Neural cell (in vitro differentiated cells): ENCODE results near the gene HAP1. TPM values are rescaled to one million over a fixed set of nuclear protein-coding genes. Genes with fewer than 3 reads are reported as not detected.

Source experiments
- H2AFZ ChIP-seq: fragments of 200-600, 300-800 bp; sonication (generic), shearing (Covaris generic); 2 replicates; pipeline ENCODE4 v1.6.0; 2014; ENCODE audit warnings: low read depth, mild to moderate bottlenecking, antibody characterized with exemption, low read length, moderate library complexity
- H3F3A ChIP-seq: fragments of 200-600 bp; shearing (Covaris generic); 2 replicates; pipeline ENCODE4 v1.6.1; 2016; ENCODE audit warnings: mild to moderate bottlenecking, moderate library complexity, mixed read lengths, antibody characterized with exemption, low read length; ENCODE audit not compliant: insufficient read depth, poor library complexity, severe bottlenecking
- H3K27ac ChIP-seq: fragments of 200-600, 300-800 bp; sonication (generic), shearing (Covaris generic); 2 replicates; pipeline ENCODE4 v1.5.1; 2014; ENCODE audit warnings: mild to moderate bottlenecking, low read length, moderate library complexity
- H3K27me3 ChIP-seq: fragments of 300-800, 200-600 bp; sonication (generic), shearing (Covaris generic); 2 replicates; pipeline ENCODE4 v1.6.0; 2014; ENCODE audit warnings: mild to moderate bottlenecking, low read depth, low read length, moderate library complexity; ENCODE audit not compliant: insufficient read depth
- H3K36me3 ChIP-seq: fragments of 300-800, 200-600 bp; sonication (generic), shearing (Covaris generic); 2 replicates; pipeline ENCODE4 v1.5.1; 2014; ENCODE audit warnings: mild to moderate bottlenecking, antibody characterized with exemption, low read length, moderate library complexity; ENCODE audit not compliant: insufficient read depth
- H3K4me2 ChIP-seq: fragments of 300-800, 200-600 bp; sonication (generic), shearing (Covaris generic); 2 replicates; pipeline ENCODE4 v1.6.0; 2014; ENCODE audit warnings: mild to moderate bottlenecking, low read length
- H3K4me3 ChIP-seq: fragments of 300-800, 200-600 bp; sonication (generic), shearing (Covaris generic); 2 replicates; pipeline ENCODE4 v1.5.1; 2014; ENCODE audit warnings: mild to moderate bottlenecking, low read length, moderate library complexity
- H3K79me2 ChIP-seq: fragments of 200-600 bp; shearing (Covaris generic); replicated peaks from 2 replicates; pipeline ENCODE4 v1.6.0; 2014; ENCODE audit warnings: mild to moderate bottlenecking, low read length, moderate library complexity; ENCODE audit not compliant: insufficient read depth
- H3K9ac ChIP-seq: fragments of 300-800, 200-600 bp; sonication (generic), shearing (Covaris generic); 2 replicates; pipeline ENCODE4 v1.6.1; 2016; ENCODE audit warnings: mild to moderate bottlenecking, low read length, mixed read lengths
- H3K9me2 ChIP-seq: fragments of 200-600 bp; shearing (Covaris generic); 2 replicates; pipeline ENCODE4 v1.6.1; 2016; ENCODE audit warnings: mild to moderate bottlenecking, low read length, mixed read lengths; ENCODE audit not compliant: insufficient read depth
- H3K9me3 ChIP-seq: fragments of 200-600, 300-800 bp; sonication (generic), shearing (Covaris generic); 2 replicates; pipeline ENCODE4 v1.6.1; 2016; ENCODE audit warnings: mild to moderate bottlenecking, mixed run types, low read length, moderate library complexity, mixed read lengths
- H4K20me1 ChIP-seq: fragments of 200-600 bp; shearing (Covaris generic); 2 replicates; pipeline ENCODE4 v1.6.1; 2016; ENCODE audit warnings: mild to moderate bottlenecking, mixed run types; ENCODE audit not compliant: insufficient read depth
- EP300 ChIP-seq: fragments of 450-650 bp; conservative IDR thresholded peaks from 2 replicates; pipeline ENCODE4 v1.6.1; 2014; ENCODE audit warnings: antibody characterized with exemption, mild to moderate bottlenecking, moderate library complexity; ENCODE audit not compliant: poor library complexity, severe bottlenecking
- EZH2 ChIP-seq: fragments of 200-600, 300-800 bp; shearing (Covaris generic), sonication (generic); IDR thresholded peaks from 2 replicates; pipeline ENCODE4 v1.6.1; 2014; ENCODE audit warnings: antibody characterized with exemption, low read length, borderline replicate concordance, mild to moderate bottlenecking; ENCODE audit not compliant: insufficient read depth, poor library complexity, severe bottlenecking
- MXI1 ChIP-seq: fragments of 450-650 bp; conservative IDR thresholded peaks from 2 replicates; pipeline ENCODE4 v1.6.1; 2014; ENCODE audit warnings: antibody characterized with exemption, mild to moderate bottlenecking; ENCODE audit not compliant: poor library complexity, severe bottlenecking
- POLR2AphosphoS5 ChIP-seq: IDR thresholded peaks from 2 replicates; pipeline ENCODE4 v1.6.1; 2012
- RAD21 ChIP-seq: fragments of 450-650 bp; conservative IDR thresholded peaks from 2 replicates; pipeline ENCODE4 v1.6.1; 2014; ENCODE audit warnings: antibody characterized with exemption, mild to moderate bottlenecking, moderate library complexity
- REST ChIP-seq: IDR thresholded peaks from 2 replicates; pipeline ENCODE4 v1.6.1; 2012; ENCODE audit warnings: borderline replicate concordance
- SMC3 ChIP-seq: fragments of 450-650 bp; conservative IDR thresholded peaks from 2 replicates; pipeline ENCODE4 v1.6.1; 2014; ENCODE audit warnings: antibody characterized with exemption, mild to moderate bottlenecking, moderate library complexity; ENCODE audit not compliant: poor library complexity
- TAF1 ChIP-seq: IDR thresholded peaks from 2 replicates; pipeline ENCODE4 v1.6.1; 2012; ENCODE audit warnings: low read depth
- polyA plus RNA-seq: library from polyadenylated mRNA; depleted of rRNA; stranded (reverse); fragments of >200 nt; gene quantifications from 2 replicates; pipeline ENCODE4 v1.2.3, GENCODE V29; 2014
- TF ChIP-seq, protein P1 (sequence below): fragments of 450-650 bp; IDR thresholded peaks from 2 replicates; pipeline ENCODE4 v1.5.1; 2014; ENCODE audit warnings: antibody characterized with exemption, mild to moderate bottlenecking, moderate library complexity; ENCODE audit not compliant: poor library complexity, severe bottlenecking

HAP1 gene
- polyA plus RNA-seq, 1 donor from 2014 or later = 0.79 TPM

- peaks cover 5% of the 10 kb centered on the region for H3F3A ChIP-seq
- H3K36me3 ChIP-seq = no peaks in the 10 kb centered on the region
- H3K27ac ChIP-seq = no peak overlapping the region
- no peaks in the 10 kb centered on the region for H4K20me1 ChIP-seq
- H2AFZ ChIP-seq = no peak overlapping the region
- no peak overlapping the region for H3K4me3 ChIP-seq
- no peaks in the 10 kb centered on the region for H3K79me2 ChIP-seq
- H3K4me2 ChIP-seq = no peak overlapping the region
- no peaks in the 10 kb centered on the region for H3K9me2 ChIP-seq
- H3K9ac ChIP-seq = no peak overlapping the region
- no peak for TF ChIP-seq SMC3
- TF ChIP-seq EP300 = no peak
- TF ChIP-seq TAF1 = no peak
- no peak for TF ChIP-seq RAD21
- no peak for TF ChIP-seq EZH2
- TF ChIP-seq REST = no peak
- no peak for TF ChIP-seq MXI1
- H3K27me3 ChIP-seq = no peaks in the 10 kb centered on the region
- H3K9me3 ChIP-seq = no peaks in the 10 kb centered on the region
Observed at GRCh38 chr17:41678907-41679739, 55.3 kb downstream of the HAP1 start.

GRCh38 chr17:41678411-41678906 is 56.0 kb downstream of the HAP1 start:
- Histone ChIP-seq H3K4me2 (no peak overlapping the region), H3K27ac (no peak overlapping the region), H3K4me3 (no peak overlapping the region), H3K79me2 (no peaks in the 10 kb centered on the region), H3F3A (peaks cover 5% of the 10 kb centered on the region), H3K9ac (no peak overlapping the region), H3K36me3 (no peaks in the 10 kb centered on the region), H3K27me3 (no peaks in the 10 kb centered on the region), H2AFZ (no peak overlapping the region), H4K20me1 (no peaks in the 10 kb centered on the region), H3K9me2 (no peaks in the 10 kb centered on the region), H3K9me3 (no peaks in the 10 kb centered on the region)
- no peak for TF ChIP-seq REST
- no peak for TF ChIP-seq SMC3
- TF ChIP-seq EP300 = no peak
- no peak for TF ChIP-seq RAD21
- TF ChIP-seq POLR2AphosphoS5 = no peak
- TF ChIP-seq EZH2 = no peak
- TF ChIP-seq, protein P1, sequence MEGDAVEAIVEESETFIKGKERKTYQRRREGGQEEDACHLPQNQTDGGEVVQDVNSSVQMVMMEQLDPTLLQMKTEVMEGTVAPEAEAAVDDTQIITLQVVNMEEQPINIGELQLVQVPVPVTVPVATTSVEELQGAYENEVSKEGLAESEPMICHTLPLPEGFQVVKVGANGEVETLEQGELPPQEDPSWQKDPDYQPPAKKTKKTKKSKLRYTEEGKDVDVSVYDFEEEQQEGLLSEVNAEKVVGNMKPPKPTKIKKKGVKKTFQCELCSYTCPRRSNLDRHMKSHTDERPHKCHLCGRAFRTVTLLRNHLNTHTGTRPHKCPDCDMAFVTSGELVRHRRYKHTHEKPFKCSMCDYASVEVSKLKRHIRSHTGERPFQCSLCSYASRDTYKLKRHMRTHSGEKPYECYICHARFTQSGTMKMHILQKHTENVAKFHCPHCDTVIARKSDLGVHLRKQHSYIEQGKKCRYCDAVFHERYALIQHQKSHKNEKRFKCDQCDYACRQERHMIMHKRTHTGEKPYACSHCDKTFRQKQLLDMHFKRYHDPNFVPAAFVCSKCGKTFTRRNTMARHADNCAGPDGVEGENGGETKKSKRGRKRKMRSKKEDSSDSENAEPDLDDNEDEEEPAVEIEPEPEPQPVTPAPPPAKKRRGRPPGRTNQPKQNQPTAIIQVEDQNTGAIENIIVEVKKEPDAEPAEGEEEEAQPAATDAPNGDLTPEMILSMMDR = no peak
- no peak for TF ChIP-seq MXI1
- no peak for TF ChIP-seq TAF1
